PC-9 (cell line): ENCODE results near the gene NMNAT2. TPM values are rescaled to one million over a fixed set of nuclear protein-coding genes. Genes with fewer than 3 reads are reported as not detected.

Experiments
- BruUV-seq: library from RNA; stranded (reverse); fragments of 400-500 nt; replicated peaks from 2 replicates; lab custom pipeline; 2021; lab: Mats Ljungman, UMichigan
- CTCF ChIA-PET: fragments of 300-600 bp; sonication (Branson Sonifier 250); formaldehyde crosslinking; loops from one replicate; lab custom pipeline; 2022; ENCODE audit warnings: antibody characterized with exemption; lab: Charles Lee
- POLR2A ChIA-PET: fragments of 300-600 bp; sonication (Branson Sonifier 250); formaldehyde crosslinking; loops from one replicate; lab custom pipeline; 2022; ENCODE audit warnings: antibody characterized with exemption; ENCODE audit not compliant: unreplicated experiment; lab: Charles Lee
- DNase-seq, 2 experiments: peaks; one replicate each; pipeline versions ENCODE4 v3.0.0 to v3.0.0-alpha.2; 2015 to 2022; ENCODE audit warnings: mixed read lengths in 1 of 2
- H2AFZ ChIP-seq: fragments of 200-600 bp; sonication (generic); 2 replicates; pipeline ENCODE4 v1.8.1; 2017; ENCODE audit warnings: antibody characterized with exemption
- H3F3A ChIP-seq: fragments of 200-600 bp; sonication (generic); 2 replicates; pipeline ENCODE4 v1.8.1; 2017; ENCODE audit warnings: antibody characterized with exemption, mild to moderate bottlenecking, low read depth; ENCODE audit not compliant: insufficient read depth
- H3K27ac ChIP-seq: fragments of 200-600 bp; sonication (generic); 2 replicates; pipeline ENCODE4 v1.6.1; 2016; ENCODE audit warnings: mixed run types
- H3K27me3 ChIP-seq: fragments of 200-600 bp; sonication (generic); 2 replicates; pipeline ENCODE4 v1.6.1; 2016; ENCODE audit warnings: low read depth, mixed run types; ENCODE audit not compliant: insufficient read depth
- H3K36me3 ChIP-seq: fragments of 200-600 bp; sonication (generic); 2 replicates; pipeline ENCODE4 v1.6.1; 2016; ENCODE audit warnings: low read depth, mixed run types
- H3K4me1 ChIP-seq: fragments of 200-600 bp; sonication (generic); replicated peaks from 2 replicates; pipeline ENCODE4 v1.6.1; 2016; ENCODE audit warnings: mixed run types; ENCODE audit not compliant: insufficient read depth
- H3K4me2 ChIP-seq: fragments of 200-600 bp; sonication (generic); 2 replicates; pipeline ENCODE4 v1.6.1; 2017; ENCODE audit warnings: mixed run types
- H3K4me3 ChIP-seq: fragments of 200-600 bp; sonication (generic); 2 replicates; pipeline ENCODE4 v1.6.1; 2016; ENCODE audit warnings: mixed run types
- H3K79me2 ChIP-seq: fragments of 200-600 bp; sonication (generic); 2 replicates; pipeline ENCODE4 v1.6.1; 2017; ENCODE audit warnings: low read depth, mixed run types
- H3K9me2 ChIP-seq: fragments of 200-600 bp; sonication (generic); 2 replicates; pipeline ENCODE4 v1.8.1; 2017; ENCODE audit warnings: mild to moderate bottlenecking; ENCODE audit not compliant: insufficient read depth
- H3K9me3 ChIP-seq: fragments of 200-600 bp; sonication (generic); 2 replicates; pipeline ENCODE4 v1.8.1; 2016; ENCODE audit warnings: low read depth; ENCODE audit not compliant: insufficient read depth
- H4K20me1 ChIP-seq: fragments of 200-600 bp; sonication (generic); 2 replicates; pipeline ENCODE4 v1.8.1; 2017; ENCODE audit not compliant: insufficient read depth
- CTCF ChIP-seq: fragments of 200-600 bp; sonication (generic); conservative IDR thresholded peaks from 2 replicates; pipeline ENCODE4 v1.6.1; 2017; ENCODE audit warnings: mixed run types, antibody characterized with exemption, mild to moderate bottlenecking, moderate library complexity
- EZH2 ChIP-seq: fragments of 200-600 bp; sonication (generic); IDR thresholded peaks from 2 replicates; pipeline ENCODE4 v1.8.0; 2017; ENCODE audit warnings: antibody characterized with exemption, low read depth
- intact Hi-C: fragments of 100-400 bp; cut with micrococcal nuclease; formaldehyde crosslinking; loops from one replicate; pipeline ENCODE4 v1.10.0; 2022; ENCODE audit not compliant: unreplicated experiment
- total RNA-seq: library from RNA; stranded (reverse); gene quantifications from 2 replicates; pipeline ENCODE4 v1.2.3, GENCODE V29; 2021

The NMNAT2 gene
- total RNA-seq, 1 experiment from 2014 or later: 29.2 TPM

GRCh38 chr1:183390561-183390960 is 27.6 kb downstream of the NMNAT2 start:
- intact Hi-C loops: no loop called here
- BruUV-seq: no TSS peak
- no peaks in the 10 kb centered on the region for H3K27me3 ChIP-seq
- no peak overlapping the region for H3K4me3 ChIP-seq
- no peak overlapping the region for H3K4me2 ChIP-seq
- no peak overlapping the region for H3K27ac ChIP-seq
- H3K36me3 ChIP-seq: no peaks in the 10 kb centered on the region
- H2AFZ ChIP-seq: no peak overlapping the region
- H3K9me2 ChIP-seq: no peaks in the 10 kb centered on the region
- no peaks in the 10 kb centered on the region for H3K79me2 ChIP-seq
- H3K9me3 ChIP-seq: peaks cover 2% of the 10 kb centered on the region; the same call in 1 of the 2 replicates
- no peaks in the 10 kb centered on the region for H3F3A ChIP-seq
- CTCF ChIA-PET: no interaction called here
- DNase-seq: no peak
- no peak for TF ChIP-seq CTCF
- no peak for TF ChIP-seq EZH2
- H3K4me1 ChIP-seq: no peaks in the 10 kb centered on the region
- no peaks in the 10 kb centered on the region for H4K20me1 ChIP-seq
- POLR2A ChIA-PET: no interaction called here

GRCh38 chr1:183388735-183389134 is 29.4 kb downstream of the NMNAT2 start:
- Histone ChIP-seq H3K27ac (no peak overlapping the region), H3K4me2 (no peak overlapping the region), H3K4me3 (no peak overlapping the region), H3K36me3 (no peaks in the 10 kb centered on the region), H3K9me2 (no peaks in the 10 kb centered on the region), H3K9me3 (peaks cover 9% of the 10 kb centered on the region; the same call in 1 of the 2 replicates), H3K4me1 (no peaks in the 10 kb centered on the region), H2AFZ (no peak overlapping the region), H3K27me3 (no peaks in the 10 kb centered on the region), H3F3A (no peaks in the 10 kb centered on the region), H4K20me1 (no peaks in the 10 kb centered on the region), H3K79me2 (no peaks in the 10 kb centered on the region)
- no peak for TF ChIP-seq EZH2
- no peak for TF ChIP-seq CTCF
- intact Hi-C loops: no loop called here
- CTCF ChIA-PET: no interaction called here
- POLR2A ChIA-PET: no interaction called here
- no peak for DNase-seq
- BruUV-seq: no TSS peak

DNA sequence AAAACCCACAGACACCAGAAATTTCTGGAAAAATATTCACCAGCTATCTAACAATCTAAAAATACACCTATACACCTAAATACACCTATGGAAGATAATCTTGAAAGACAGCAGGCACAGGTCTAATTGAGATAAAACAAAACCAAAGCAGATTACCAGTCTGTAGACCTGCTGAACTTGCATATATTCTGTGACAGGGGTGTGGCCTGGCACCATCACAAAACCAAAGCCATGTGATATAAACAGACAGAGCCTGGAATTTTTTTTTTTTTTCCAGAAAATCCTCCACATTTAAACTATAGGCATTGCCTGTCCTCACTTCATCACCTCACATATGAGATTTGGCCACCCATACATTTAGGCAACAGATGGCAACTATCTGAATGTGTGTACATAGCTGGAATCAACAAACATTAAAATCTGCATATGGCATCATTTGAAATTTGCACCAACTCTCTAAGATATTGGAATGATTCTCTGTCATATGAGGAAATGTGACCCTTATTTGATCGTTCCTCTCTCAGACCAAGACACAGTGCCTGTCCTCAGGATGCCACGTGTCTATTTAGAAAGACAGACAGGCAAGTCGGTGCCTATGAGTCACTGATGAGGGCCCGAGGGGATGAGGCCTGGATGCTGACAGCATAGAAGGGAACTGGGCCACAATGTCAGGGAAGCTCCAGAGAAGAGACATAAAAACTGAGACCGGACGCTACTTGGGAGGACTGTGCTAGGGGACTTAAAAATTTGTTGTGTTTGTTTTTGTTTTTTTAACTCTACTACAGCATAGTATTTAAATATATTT is 32.6 kb downstream of the NMNAT2 start:
- no peaks in the 10 kb centered on the region for H3K79me2 ChIP-seq
- H3K27ac ChIP-seq: no peak overlapping the region
- no peaks in the 10 kb centered on the region for H3K36me3 ChIP-seq
- no peaks in the 10 kb centered on the region for H4K20me1 ChIP-seq
- POLR2A ChIA-PET: no interaction called here
- H2AFZ ChIP-seq: no peak overlapping the region
- no peaks in the 10 kb centered on the region for H3K4me1 ChIP-seq
- intact Hi-C loops: no loop called here
- H3K27me3 ChIP-seq: no peaks in the 10 kb centered on the region
- DNase-seq: no peak
- TF ChIP-seq EZH2: no peak
- no TSS peak for BruUV-seq
- CTCF ChIA-PET: no interaction called here
- no peaks in the 10 kb centered on the region for H3K9me2 ChIP-seq
- no peak overlapping the region for H3K4me2 ChIP-seq
- H3F3A ChIP-seq: no peaks in the 10 kb centered on the region; the same call in 1 of the 2 replicates
- H3K9me3 ChIP-seq: peaks cover 9% of the 10 kb centered on the region; the same call in 1 of the 2 replicates
- no peak overlapping the region for H3K4me3 ChIP-seq
